Upper lobe of right lung (tissue), 1 donor: ENCODE measurements around the gene SCP2D1. TPM values are rescaled to one million over a fixed set of nuclear protein-coding genes. Genes with fewer than 3 reads are reported as not detected.

ENCODE experiments used
- ATAC-seq: fragments of 200-7000 bp; cut with Tn5 transposase; one replicate; pipeline ENCODE4 v1.9.1; 2020; ENCODE audit warnings: mild to moderate bottlenecking, moderate library complexity
- DNase-seq: peaks from one replicate; pipeline ENCODE4 v3.0.0-alpha.2; 2020
- H3K27ac ChIP-seq: fragments of 200-600 bp; one replicate; pipeline ENCODE4 v1.8.0; 2022
- H3K27me3 ChIP-seq: fragments of 200-600 bp; one replicate; pipeline ENCODE4 v1.8.0; 2022; ENCODE audit warnings: mild to moderate bottlenecking
- H3K36me3 ChIP-seq: fragments of 200-600 bp; one replicate; pipeline ENCODE4 v1.8.0; 2022
- H3K4me1 ChIP-seq: fragments of 200-600 bp; one replicate; pipeline ENCODE4 v1.8.0; 2022
- H3K4me3 ChIP-seq: fragments of 200-600 bp; one replicate; pipeline ENCODE4 v1.8.0; 2022; ENCODE audit warnings: mild to moderate bottlenecking
- H3K9me3 ChIP-seq: fragments of 200-600 bp; one replicate; pipeline ENCODE4 v1.8.0; 2022
- CTCF ChIP-seq: fragments of 200-600 bp; IDR thresholded peaks from one replicate; pipeline ENCODE4 v1.8.0; 2022; ENCODE audit warnings: antibody characterized with exemption
- intact Hi-C: fragments of 100-400 bp; cut with DNase I; formaldehyde crosslinking; loops from one replicate; pipeline ENCODE4 v1.11.0; 2022
- total RNA-seq: library from RNA; stranded (reverse); fragmentation: NEBNext Ultra II Directional; extraction: Animal tissue kit (Norgen Biotek cat#: 25700); gene quantifications from one replicate; pipeline ENCODE4 v1.2.1, GENCODE V29; 2021
- donor health status: DM: no; HTN: yes; CAD: no; lungs with severe emphysema.

The SCP2D1 gene
- total RNA-seq, 1 donor from 2014 or later = not detected

DNA sequence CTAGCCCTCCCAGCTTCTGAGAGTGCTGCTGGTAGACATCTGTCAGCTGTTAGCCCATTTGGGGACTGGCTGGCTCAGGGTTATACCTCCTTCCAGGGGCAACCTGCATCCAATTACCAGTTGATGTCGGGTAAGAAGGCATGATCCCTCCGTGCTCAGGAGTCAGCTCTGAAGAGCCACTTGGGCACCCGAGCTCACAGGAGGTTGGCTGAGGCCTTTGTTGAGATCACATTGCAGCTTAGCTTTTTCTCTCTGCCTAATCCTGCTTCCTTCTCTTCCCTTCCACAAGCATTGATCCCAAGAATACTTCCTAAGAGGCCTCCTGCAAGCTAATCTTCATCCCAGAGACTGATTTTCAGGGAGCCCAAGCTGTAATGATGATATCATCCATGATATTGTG, 35.5 kb downstream of the SCP2D1 start:
- ATAC-seq (no peak), DNase-seq (no peak)
- TF ChIP-seq CTCF = no peak
- Histone ChIP-seq H3K4me1 (no peaks in the 10 kb centered on the region), H3K27ac (no peak overlapping the region), H3K9me3 (no peaks in the 10 kb centered on the region), H3K36me3 (no peaks in the 10 kb centered on the region), H3K27me3 (no peaks in the 10 kb centered on the region), H3K4me3 (no peak overlapping the region)
- intact Hi-C loops = no loop called here

DNA sequence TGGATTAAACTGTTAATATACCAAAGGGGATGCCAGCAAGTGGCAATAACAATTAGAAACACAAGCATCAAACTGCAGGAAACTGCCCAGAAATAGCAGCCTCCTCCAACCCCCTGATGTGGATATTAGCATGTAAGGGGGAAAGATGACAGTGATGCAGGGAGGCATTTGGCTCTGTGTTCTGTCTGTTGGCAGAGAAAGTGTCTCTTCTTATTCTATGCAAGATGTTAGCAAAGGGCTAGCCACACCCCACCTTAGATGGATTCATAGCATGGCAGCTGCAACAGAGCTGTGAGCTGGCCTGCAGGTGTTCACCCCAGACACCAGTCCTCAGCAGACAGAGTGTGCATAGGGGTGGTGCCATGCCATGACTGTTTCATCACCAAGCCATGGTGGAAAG, 38.0 kb downstream of the SCP2D1 start:
- intact Hi-C loops = no loop called here
- DNase-seq = no peak
- Histone ChIP-seq H3K27me3 (no peaks in the 10 kb centered on the region), H3K9me3 (no peaks in the 10 kb centered on the region), H3K27ac (no peak overlapping the region), H3K4me1 (no peaks in the 10 kb centered on the region), H3K36me3 (no peaks in the 10 kb centered on the region), H3K4me3 (no peak overlapping the region)
- no peak for TF ChIP-seq CTCF
- ATAC-seq = no peak

DNA sequence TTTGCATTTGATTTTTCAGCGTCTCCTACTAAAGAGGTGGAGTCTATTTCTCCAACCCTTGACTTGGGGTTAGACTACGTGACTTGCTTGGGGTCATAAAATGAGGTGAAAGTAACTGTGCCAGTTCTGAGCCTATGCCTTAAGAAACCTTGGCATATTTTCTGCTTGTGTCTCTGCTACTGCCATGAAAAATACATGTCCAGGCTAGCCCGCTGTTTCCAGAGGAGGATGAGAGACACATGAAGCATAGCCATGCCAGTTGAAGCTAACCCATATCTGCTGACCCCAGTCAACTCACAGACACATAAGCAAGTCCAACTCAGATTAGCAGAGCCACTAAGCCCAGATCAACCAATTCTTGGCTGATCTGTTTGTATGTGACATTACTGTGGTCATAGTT, 38.7 kb downstream of the SCP2D1 start:
- ATAC-seq = no peak
- Histone ChIP-seq H3K27ac (no peak overlapping the region), H3K27me3 (no peaks in the 10 kb centered on the region), H3K4me3 (no peak overlapping the region), H3K9me3 (no peaks in the 10 kb centered on the region), H3K36me3 (no peaks in the 10 kb centered on the region), H3K4me1 (no peaks in the 10 kb centered on the region)
- no peak for TF ChIP-seq CTCF
- DNase-seq = no peak
- intact Hi-C loops = no loop called here

DNA sequence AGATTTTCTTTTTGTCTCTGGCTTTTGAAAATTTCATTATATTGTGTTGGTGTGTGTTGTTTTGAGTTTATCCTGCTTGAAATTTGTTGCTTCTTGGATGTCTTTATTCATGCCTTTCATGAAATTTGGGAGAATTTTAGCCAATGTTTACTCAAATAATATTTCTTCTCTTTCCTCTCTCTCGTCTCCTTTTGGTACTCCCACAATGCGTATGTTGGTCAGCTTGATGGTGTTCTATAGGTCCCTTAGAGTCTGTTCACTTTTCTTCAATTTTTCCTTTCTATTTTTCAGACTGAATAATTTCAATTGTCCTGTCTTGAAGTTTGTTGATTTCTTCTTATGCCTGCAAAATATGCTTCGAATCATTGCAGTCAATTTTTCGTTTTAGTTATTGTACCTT, 39.6 kb downstream of the SCP2D1 start:
- Histone ChIP-seq H3K36me3 (no peaks in the 10 kb centered on the region), H3K27me3 (no peaks in the 10 kb centered on the region), H3K9me3 (no peaks in the 10 kb centered on the region), H3K4me1 (no peaks in the 10 kb centered on the region), H3K27ac (no peak overlapping the region), H3K4me3 (no peak overlapping the region)
- intact Hi-C loops = no loop called here
- ATAC-seq (no peak), DNase-seq (no peak)
- TF ChIP-seq CTCF = no peak

DNA sequence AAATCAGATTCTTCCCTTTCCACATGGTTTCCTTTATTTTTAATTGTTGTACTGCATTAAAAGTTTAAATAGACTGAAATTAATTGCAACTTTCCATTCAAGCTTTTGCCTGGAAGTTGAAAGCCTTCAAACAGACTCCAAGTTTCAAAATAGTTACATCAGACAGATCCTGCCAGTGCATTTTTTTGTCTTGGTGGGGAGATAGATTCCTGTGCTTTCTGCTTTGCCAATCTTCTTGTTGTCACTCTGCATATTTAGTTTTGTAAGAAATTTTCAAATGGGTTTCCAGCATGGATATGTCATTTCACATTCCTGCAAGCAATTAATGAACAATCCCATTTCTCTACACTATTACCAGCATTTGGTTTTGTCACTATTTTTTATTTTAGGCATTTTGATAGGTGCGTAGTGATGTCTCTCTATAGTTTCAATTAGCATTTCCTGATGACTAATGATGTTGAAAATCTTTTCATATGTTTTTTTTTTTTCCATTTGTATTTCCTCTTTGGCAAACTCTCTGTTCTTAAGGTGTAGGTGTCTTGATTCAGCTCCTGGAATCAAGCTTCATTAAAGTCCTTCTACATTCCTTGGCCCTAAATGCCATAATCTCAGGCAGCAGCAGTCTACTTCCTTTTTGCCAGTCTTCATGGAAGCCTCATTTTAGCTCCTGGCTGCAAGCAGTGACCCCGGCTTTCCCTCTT, 40.5 kb downstream of the SCP2D1 start:
- ATAC-seq = no peak
- Histone ChIP-seq H3K9me3 (no peaks in the 10 kb centered on the region), H3K27ac (no peak overlapping the region), H3K4me1 (no peaks in the 10 kb centered on the region), H3K36me3 (no peaks in the 10 kb centered on the region), H3K4me3 (no peak overlapping the region), H3K27me3 (no peaks in the 10 kb centered on the region)
- TF ChIP-seq CTCF = no peak
- intact Hi-C loops = no loop called here
- no peak for DNase-seq

DNA sequence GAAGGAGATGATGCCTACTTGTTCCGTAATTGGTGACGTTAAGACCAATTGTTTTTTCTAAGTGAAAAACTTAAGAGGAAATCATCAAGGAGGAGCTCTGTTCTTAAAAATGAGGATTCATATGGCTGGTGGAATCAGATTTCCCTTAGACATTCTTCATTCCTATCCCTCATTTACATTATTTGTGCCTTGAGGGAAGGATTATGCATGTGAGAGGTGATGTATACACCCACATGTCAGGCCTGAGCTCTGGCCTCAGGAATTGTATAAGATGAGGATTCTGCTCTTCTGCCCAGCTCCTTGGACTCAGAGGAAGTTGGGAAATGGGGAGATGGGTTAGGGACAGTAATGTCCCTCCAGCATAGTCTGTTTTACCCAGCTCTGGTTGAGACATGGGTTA, 42.3 kb downstream of the SCP2D1 start:
- H3K4me1 ChIP-seq = no peaks in the 10 kb centered on the region
- no peaks in the 10 kb centered on the region for H3K27me3 ChIP-seq
- H3K36me3 ChIP-seq = no peaks in the 10 kb centered on the region
- intact Hi-C loops = no loop called here
- ATAC-seq (no peak), DNase-seq (no peak)
- no peak overlapping the region for H3K4me3 ChIP-seq
- no peak overlapping the region for H3K27ac ChIP-seq
- TF ChIP-seq CTCF = no peak
- no peaks in the 10 kb centered on the region for H3K9me3 ChIP-seq
